Stimulated activated CD8-positive, alpha-beta memory T cell treated with anti-CD3 and anti-CD28 coated beads, Interleukin-15, amount 100 ng/mL, for 48 hours (primary cell): ENCODE measurements around the gene SPATA19.
"Not testable (repeated sequence)": the region's sequence is repeated elsewhere in the genome, so short reads cannot be mapped to it uniquely, and the experiment has no call there.

Experiments used
- DNase-seq, 2 donors: peaks; one replicate each; pipeline ENCODE4 v3.0.0-alpha.2; 2020; ENCODE audit warnings: low read depth in 2 of 2

Gene SPATA19, protein sequence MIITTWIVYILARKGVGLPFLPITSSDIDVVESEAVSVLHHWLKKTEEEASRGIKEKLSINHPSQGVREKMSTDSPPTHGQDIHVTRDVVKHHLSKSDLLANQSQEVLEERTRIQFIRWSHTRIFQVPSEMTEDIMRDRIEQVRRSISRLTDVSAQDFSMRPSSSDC

GRCh38 chr11:133845413-133845812 lies at the start of gene SPATA19:
SPATA19 (minus strand) TSS chr11:133845513; CDS start chr11:133845446, 67 bp downstream.
- DNase-seq = no peak

GRCh38 chr11:133895061-133895479 lies 49.8 kb upstream of the SPATA19 start:
- no peak for DNase-seq

DNA sequence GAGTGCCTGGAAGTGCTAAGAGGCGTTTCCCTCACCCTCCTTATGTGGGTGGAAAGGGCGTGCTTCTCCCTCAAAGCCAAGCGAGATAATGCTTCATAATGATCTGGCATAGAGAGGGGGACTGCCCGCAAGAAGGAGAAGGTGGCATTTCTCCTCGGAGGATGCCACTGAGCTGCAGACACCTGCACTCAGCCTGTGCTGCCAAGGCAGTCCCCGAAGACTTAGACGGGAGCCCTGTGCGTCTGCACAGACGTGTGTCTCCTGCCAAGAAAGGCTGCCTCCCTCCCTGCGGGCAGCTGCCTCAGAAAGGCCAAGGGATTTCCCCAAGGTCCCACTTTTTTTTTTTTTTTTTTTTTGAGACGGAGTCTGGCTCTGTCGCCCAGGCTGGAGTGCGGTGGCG lies 48.1 kb upstream of the SPATA19 start:
- no peak for DNase-seq

DNA sequence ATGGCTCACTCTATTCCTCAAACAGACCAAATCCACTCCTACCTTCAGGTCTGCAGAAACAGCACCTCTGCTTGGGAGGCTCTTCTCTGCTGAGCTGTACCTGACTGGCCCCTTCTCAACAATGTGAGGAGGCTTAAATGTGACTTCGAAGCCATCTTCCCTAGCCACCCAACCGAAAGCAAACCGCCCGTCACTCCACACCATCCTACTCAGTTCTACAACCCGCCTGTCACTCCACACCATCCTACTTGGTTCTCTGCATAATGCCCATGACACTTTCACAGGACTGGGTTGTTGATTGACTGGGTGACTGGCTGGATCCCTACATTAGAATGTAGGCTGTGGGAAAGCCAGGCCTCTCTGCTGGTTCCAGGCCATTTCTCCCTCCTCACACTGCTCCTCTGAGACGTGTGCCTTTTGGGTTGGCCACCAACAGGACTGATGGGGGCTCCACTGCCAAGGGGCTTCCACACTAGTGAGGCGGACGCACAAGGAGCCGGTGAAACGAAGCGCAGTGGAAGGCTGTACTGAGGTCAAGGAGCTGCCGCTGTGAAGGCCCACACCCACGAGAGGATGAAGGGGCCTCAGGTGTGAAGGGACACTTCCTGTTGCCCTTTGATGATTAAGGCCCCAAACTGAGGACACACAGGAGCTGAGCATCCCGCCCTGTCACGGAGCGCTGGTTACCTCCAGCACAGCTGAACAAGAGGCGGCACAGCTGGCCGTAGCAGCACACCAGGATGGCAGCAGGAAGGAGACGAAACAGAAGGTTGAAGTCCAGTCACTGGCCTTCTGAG lies 47.5 kb upstream of the SPATA19 start:
- no peak for DNase-seq

GRCh38 chr11:133892126-133892525 lies 46.8 kb upstream of the SPATA19 start:
- DNase-seq = no peak

- no peak for DNase-seq
These were observed 44.6 kb upstream of the SPATA19 start for GRCh38 chr11:133889893-133890292.

- no peak for DNase-seq
These were observed 43.9 kb upstream of the SPATA19 start for GRCh38 chr11:133889188-133889587.

DNA sequence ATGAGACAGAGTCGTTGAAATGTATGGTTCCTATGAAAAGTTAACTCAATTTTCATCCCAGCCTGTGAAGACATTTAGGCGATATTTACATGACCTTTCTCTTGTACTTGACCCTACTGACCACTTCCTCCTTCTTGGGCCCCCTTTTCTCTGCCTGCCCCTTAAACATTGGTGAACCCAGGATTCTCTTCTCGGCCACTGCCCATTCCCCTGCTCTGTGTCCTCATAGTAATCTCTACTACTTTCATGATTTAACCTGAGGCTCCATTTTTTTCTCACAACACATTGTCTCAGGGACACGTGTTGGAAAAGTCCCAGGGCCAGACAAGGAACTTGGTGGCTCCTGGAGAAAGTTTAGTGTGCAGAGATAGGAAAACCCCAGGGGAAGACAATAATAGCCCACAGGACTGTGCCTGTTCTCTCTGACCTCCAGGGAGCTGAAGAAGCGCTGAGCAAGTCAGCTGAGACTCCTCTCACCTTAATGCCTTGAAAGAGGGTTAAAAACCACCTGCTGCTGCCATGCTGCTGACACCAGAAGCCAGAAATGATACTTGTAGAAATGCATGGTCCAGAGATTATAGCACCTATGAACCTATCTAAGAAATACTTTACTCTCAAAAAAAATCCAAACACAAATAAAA lies 42.5 kb upstream of the SPATA19 start:
- no peak for DNase-seq

GRCh38 chr11:133886029-133886428 lies 40.7 kb upstream of the SPATA19 start:
- DNase-seq = no peak

GRCh38 chr11:133872160-133872559 lies 26.8 kb upstream of the SPATA19 start:
- no peak for DNase-seq

DNA sequence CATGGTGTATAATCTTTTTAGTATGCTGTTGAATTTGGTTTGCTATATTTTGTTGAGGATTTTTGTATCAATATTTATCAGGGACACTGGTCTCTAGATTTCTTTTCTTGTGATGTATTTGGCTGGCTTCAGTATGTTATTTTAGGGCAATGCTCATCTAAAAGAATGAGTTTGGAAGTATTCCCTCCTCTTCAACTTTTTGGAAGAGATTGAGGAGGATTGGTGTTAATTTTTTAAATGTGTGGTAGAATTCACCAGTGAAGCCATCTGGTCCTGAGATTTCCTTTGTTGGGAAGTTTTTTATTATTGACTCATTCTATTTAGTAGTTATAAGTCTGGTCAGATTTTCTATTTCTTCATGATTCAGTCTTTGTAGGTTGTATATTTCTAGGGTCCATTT lies 22.1 kb upstream of the SPATA19 start:
- no peak for DNase-seq

DNA sequence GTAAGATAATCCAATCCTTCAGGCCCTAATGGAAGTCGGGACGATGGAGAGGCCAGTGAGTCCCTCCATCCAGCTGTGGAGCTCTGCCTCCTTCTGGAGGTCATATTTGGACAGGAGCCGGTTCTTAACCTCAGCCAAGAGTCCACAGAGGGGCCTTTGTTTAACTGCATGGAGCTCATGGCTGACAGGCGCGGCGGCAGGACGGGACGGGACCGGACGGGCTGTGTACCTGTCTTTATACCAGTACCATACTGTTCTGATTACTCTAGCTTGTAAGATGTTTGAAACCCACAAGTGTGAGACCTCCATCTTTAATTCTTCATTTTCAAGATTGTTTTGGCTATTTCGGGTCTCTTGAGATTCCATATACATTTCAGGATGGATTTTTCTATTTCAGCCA lies 20.2 kb upstream of the SPATA19 start:
- no peak for DNase-seq

DNA sequence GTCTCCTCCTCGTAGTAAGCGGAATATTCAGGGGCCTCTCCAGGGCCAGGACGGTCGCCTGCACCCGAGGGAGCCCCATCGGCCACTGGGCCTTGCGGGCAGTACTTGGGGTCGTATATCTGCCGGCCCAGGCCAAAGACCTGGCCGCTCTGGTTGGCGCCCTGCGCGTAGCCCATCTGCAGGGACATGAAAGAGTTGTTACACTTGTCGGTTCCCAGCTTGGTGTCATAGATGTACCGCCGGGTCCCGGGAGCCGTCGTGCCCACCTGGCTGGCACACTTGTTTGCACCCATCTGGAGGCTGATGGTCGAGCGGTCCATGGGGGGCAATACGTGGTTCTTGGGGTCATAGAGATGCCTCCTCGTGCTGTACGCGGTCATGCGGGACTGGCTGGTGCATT lies 19.4 kb upstream of the SPATA19 start:
- DNase-seq = no peak

DNA sequence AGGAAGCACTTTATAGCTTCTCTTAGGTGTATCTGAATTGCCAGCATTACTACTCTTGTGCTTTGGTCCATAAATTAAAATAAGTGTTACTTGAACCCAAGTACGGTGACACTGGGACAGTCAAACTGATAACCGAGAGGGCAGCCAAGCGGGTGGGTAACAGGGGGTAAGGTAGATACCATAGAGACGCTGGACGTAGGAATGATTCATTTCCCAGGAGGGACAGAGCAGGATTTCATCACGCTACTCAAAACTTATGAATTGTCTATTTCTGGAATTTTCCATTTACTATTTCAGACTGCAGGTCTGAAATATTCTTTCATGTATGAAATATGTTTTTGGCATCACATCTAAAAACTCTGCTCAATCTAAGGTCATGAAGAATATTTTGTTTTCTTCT lies 14.8 kb upstream of the SPATA19 start:
- no peak for DNase-seq

DNA sequence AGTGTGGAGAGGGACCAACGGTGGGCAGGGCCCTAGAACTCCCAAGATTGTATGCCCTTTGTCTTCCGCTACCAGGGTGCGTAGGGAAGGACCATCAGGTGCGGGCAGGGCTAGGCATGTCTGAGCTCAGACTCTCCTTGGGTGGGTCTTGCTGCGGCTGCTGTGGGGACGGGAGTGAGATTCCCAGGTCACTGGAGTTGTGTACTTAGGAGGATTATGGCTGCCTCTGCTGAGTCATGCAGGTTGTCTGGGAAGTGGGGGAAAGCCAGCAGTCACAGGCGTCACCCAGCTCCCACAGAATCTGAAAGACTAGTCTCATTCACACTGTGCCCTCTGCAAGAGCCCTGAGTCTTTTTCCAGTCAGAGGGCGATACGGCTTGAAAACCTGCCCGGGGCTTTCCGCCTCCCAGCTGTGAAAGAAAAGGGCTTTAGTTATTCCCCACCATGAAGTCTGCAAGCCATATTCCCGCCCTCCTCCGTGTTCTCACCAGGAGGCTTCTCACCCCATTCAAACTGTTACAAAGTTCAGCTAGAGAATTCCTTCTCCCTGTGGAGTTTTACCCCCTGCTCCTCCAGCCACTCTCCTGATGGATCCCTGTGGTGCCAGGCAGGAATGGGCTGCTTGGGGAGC lies 9.1 kb upstream of the SPATA19 start:
- DNase-seq = not testable (repeated sequence)

DNA sequence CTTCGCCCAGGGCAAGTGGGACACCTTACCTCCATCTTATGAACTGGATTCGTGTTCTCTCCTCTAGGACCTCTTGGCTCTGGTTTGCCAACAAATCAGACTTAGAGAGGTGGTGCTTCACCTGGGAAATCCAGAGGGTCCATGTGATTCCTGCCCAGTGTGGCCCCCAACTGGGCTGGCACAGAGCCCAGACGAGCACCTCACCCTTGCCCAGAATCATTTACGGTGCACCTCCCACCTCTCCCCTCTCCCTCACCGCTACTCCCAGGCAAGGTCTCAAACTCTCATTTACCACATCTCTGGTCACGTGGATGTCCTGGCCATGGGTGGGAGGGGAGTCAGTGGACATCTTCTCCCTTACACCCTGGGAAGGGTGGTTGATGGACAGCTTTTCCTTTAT lies 1.1 kb downstream of the SPATA19 start:
- no peak for DNase-seq

GRCh38 chr11:133843454-133843987 lies 1.8 kb downstream of the SPATA19 start:
- DNase-seq = no peak

- no peak for DNase-seq
These were observed 2.6 kb downstream of the SPATA19 start for GRCh38 chr11:133842730-133843129.

GRCh38 chr11:133842053-133842452 lies 3.3 kb downstream of the SPATA19 start:
- DNase-seq = no peak

DNA sequence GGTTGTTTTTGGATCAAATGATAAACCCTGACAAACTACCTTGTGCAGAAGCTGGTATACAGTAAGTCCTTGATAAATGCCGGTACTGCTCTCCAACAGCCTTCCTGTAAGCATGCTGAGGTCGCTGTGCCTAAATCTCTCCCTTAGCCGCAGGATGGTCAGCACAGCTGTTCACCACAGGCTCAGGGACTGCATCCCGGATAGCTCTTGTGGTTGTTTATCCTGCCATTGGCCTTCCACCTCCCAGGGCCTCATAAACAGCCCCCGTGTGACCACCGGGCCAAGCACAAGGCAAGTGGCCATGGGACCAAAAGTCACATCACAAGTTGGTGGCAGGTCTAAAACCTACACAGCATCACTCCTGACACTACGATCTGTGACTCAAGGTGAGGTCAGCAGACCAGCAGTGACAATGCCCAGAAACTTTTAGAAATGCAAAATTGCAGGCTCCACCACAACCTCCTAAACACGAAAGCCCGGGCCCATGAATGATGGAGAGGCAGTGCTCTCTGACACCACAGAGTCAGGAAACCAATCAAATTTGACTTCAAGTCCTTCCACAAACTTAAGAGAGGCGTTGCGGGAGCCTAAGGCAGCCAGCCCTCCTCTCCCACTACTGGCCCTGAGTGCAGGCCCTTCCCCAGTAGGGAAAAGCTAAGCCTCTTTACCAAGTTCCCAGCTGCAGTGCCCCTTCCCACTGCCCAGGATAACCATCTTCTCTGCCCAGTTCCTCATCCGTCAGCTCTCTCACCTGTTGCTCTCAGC lies 3.9 kb downstream of the SPATA19 start:
- DNase-seq = no peak

GRCh38 chr11:133840479-133840941 lies 4.8 kb downstream of the SPATA19 start:
- no peak for DNase-seq
